Measurements from ENCODE around the gene FBXO22. TPM values are rescaled to one million over a fixed set of nuclear protein-coding genes. Genes with fewer than 3 reads are reported as not detected.
"Not testable (repeated sequence)": the region's sequence is repeated elsewhere in the genome, so short reads cannot be mapped to it uniquely, and the experiment has no call there.

FBXO22 gene
- total RNA-seq, 1 donor from 2014 or later: 20.4 TPM

DNA sequence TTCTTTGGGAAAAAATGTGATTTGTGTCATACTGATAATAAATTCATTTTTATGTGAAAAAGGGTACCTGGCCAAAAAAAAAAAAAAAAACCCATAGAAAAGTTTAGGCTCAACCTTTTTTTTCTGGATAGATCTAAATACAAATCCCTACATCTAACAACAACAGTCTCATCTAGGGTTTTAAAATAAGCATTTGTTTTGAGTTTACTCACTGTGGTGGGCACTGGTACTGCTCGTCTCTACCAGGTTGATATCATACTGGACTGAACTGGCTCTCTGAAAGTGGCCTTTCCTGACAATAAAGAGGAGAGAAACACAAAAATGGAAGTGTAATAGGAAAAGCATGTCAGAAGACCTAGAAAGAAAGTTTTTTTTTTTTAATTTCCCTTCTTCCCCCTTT, 52.0 kb downstream of the FBXO22 start:
- ATAC-seq: no peak
- intact Hi-C loops (cut with DNase I): no loop called here
- no peak for TF ChIP-seq CTCF (IDR thresholded peaks at IDR 0.05)
- no peaks in the 10 kb centered on the region for H3K36me3 ChIP-seq
- no peaks in the 10 kb centered on the region for H3K9me3 ChIP-seq
- no peak overlapping the region for H3K27ac ChIP-seq
- no peaks in the 10 kb centered on the region for H3K4me1 ChIP-seq
- H3K4me3 ChIP-seq: no peak overlapping the region
- H3K27me3 ChIP-seq (ENCODE audit: low read depth): no peaks in the 10 kb centered on the region
- DNase-seq: no peak

DNA sequence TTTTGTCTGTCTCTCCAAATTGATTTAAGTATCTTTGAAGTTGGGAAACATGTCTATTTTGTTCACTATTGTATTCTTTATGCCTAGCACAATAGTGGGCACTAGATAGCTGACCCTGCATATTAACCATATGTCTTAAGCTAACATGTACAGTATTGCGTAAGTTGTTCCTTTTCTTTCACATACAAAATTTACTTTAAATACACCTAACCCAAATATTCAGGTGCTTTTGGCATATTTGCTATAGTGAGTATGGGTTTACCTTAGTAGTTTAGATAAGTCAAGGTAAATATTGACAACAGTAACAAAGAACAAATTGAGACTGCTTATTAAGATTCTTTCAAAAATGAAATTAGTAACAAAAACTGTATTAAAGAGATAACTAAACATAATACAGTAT, 57.7 kb downstream of the FBXO22 start:
- Histone ChIP-seq H3K27me3 (ENCODE audit: low read depth) (no peaks in the 10 kb centered on the region), H3K9me3 (no peaks in the 10 kb centered on the region), H3K36me3 (no peaks in the 10 kb centered on the region), H3K4me3 (no peak overlapping the region), H3K27ac (no peak overlapping the region), H3K4me1 (no peaks in the 10 kb centered on the region)
- intact Hi-C loops (cut with DNase I): no loop called here
- no peak for TF ChIP-seq CTCF (IDR thresholded peaks at IDR 0.05)
- ATAC-seq (no peak), DNase-seq (no peak)

DNA sequence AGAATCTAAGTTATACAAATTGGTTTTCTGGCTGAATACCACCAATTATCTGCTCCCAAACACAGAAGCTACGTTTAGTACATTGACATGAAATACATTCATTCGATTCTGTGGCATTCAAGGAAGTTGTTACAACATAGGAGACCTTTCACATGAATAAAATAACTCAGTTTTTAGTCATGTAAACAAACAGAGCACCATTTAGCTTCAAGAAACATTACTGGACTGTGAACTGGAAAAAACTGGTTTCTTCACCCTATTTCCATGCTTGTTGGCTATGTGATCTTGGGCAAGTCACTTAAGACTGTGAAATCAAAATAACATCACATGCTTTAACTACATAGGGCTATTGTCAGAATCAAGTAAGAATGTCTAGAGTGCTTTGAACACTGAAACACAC, 62.4 kb downstream of the FBXO22 start:
- no peak overlapping the region for H3K4me3 ChIP-seq
- H3K4me1 ChIP-seq: no peaks in the 10 kb centered on the region
- intact Hi-C loops (cut with DNase I): no loop called here
- no peaks in the 10 kb centered on the region for H3K36me3 ChIP-seq
- DNase-seq (no peak), ATAC-seq (no peak)
- TF ChIP-seq CTCF (IDR thresholded peaks at IDR 0.05): no peak
- no peaks in the 10 kb centered on the region for H3K27me3 ChIP-seq (ENCODE audit: low read depth)
- H3K9me3 ChIP-seq: no peaks in the 10 kb centered on the region
- H3K27ac ChIP-seq: no peak overlapping the region

GRCh38 chr15:75976766-75977165, 73.1 kb downstream of the FBXO22 start:
- H3K4me3 ChIP-seq; H3K27ac ChIP-seq; intact Hi-C loops (cut with DNase I); H3K27me3 ChIP-seq (ENCODE audit: low read depth); H3K4me1 ChIP-seq; H3K9me3 ChIP-seq; ATAC-seq; DNase-seq; H3K36me3 ChIP-seq: not testable (repeated sequence)

GRCh38 chr15:75981149-75981815, 77.6 kb downstream of the FBXO22 start:
- Histone ChIP-seq H3K36me3 (no peaks in the 10 kb centered on the region), H3K27me3 (ENCODE audit: low read depth) (no peaks in the 10 kb centered on the region), H3K4me1 (no peaks in the 10 kb centered on the region), H3K4me3 (no peak overlapping the region), H3K9me3 (no peaks in the 10 kb centered on the region), H3K27ac (no peak overlapping the region)
- intact Hi-C loops (cut with DNase I): no loop called here
- ATAC-seq: no peak
- no peak for TF ChIP-seq CTCF (IDR thresholded peaks at IDR 0.05)
- DNase-seq: no peak

DNA sequence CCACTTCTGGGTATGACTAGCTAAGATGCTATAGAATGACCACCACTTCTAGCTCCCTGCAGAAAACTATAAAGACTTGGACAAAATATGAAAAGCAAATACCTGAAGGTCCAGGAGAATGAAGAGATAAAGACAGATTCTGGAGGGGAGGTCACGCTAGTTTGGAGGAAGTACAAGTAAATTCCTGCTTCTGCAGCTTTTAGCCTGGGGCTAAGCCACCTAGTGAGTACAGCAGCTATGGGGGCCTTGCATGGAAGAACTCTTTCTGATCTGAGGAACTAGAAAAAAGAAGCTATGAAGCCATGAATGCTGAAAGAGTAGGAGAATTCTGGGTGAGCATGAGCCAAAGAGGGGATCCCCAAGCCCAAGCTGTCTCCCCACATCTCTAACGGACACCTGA, 78.8 kb downstream of the FBXO22 start:
- no peaks in the 10 kb centered on the region for H3K27me3 ChIP-seq (ENCODE audit: low read depth)
- H3K9me3 ChIP-seq: no peaks in the 10 kb centered on the region
- DNase-seq (no peak), ATAC-seq (no peak)
- no peaks in the 10 kb centered on the region for H3K36me3 ChIP-seq
- no peak overlapping the region for H3K27ac ChIP-seq
- H3K4me1 ChIP-seq: no peaks in the 10 kb centered on the region
- H3K4me3 ChIP-seq: no peak overlapping the region
- TF ChIP-seq CTCF (IDR thresholded peaks at IDR 0.05): no peak
- intact Hi-C loops (cut with DNase I): no loop called here

DNA sequence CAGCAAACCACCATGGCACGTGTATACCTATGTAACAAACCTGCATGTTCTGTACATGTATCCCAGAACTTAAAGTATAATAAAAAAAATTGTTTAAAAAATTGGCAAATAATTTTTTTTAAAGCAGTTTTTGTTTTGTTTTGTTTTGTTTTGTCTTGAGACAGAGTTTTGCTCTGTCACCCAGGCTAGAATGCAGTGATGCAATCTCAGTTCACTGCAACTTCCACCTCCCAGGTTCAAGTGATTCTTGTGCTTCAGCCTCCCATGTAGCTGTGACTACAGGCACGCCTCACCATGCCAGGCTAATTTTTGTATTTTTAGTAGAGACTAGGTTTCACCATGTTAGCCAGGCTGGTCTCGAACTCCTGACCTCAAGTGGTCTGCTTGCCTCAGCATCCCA, 81.0 kb downstream of the FBXO22 start:
- H3K9me3 ChIP-seq; H3K4me3 ChIP-seq; H3K4me1 ChIP-seq; H3K27me3 ChIP-seq (ENCODE audit: low read depth); ATAC-seq; DNase-seq; H3K27ac ChIP-seq; intact Hi-C loops (cut with DNase I); H3K36me3 ChIP-seq: not testable (repeated sequence)
